ENCODE results near the gene GOLM1.
"Not testable (repeated sequence)": the region's sequence is repeated elsewhere in the genome, so short reads cannot be mapped to it uniquely, and the experiment has no call there.

GOLM1 gene

GRCh38 chr9:86082870-86083269 lies 16.5 kb downstream of the GOLM1 start:
- peak; percentile 69 for DNase-seq (ENCODE audit: low spot score)

DNA sequence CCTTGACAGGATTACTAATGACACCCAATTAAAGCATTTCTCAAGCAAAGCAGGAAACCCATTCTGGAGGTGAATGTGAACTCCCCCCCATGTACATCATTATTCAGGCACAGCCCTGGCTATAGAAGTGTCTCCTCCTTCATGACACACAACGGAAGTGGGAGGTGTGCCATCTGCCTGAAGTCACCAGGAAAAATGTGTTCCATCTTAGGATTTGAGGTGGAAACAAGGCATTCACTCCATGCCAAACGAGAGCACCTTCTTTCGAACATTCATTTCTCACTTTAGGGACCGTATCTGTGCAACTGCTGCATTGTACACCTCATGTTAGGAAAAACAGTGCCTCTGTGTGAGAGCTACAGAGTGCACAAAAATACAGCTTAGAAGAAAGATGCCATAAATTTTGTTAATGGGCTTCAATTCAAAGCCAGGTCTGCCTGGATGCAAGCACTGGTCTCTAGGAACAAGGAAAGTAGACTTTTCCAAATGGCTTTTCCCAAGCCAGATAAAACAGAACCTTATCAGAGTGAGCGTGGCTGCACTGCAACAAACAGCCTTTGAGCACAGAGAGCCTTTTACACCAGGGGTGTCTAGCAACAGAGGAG lies 19.4 kb downstream of the GOLM1 start:
- DNase-seq (ENCODE audit: low spot score): no peak

DNA sequence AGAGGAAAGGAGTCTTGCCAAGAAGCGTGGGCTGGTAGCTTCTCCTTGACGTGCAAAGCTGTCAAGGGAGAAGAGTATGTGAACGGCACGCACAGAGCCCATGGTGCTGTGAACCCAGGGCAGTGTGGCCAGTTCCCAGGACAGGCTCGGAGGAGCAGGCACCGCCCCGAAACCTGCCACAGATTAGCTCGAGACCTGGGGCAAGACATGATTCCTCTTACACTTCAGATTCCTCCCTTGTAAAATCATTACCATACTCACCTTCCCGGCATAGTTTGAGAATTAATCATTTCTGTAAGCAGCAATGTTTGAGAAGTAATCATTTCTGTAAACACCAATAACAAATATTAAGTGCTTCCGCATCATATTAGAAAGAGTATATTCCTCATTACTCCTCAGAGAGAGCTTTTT lies 19.9 kb downstream of the GOLM1 start:
- DNase-seq (ENCODE audit: low spot score): no peak

- DNase-seq (ENCODE audit: low spot score): no peak
These were observed 20.6 kb downstream of the GOLM1 start for GRCh38 chr9:86078731-86079130.

DNA sequence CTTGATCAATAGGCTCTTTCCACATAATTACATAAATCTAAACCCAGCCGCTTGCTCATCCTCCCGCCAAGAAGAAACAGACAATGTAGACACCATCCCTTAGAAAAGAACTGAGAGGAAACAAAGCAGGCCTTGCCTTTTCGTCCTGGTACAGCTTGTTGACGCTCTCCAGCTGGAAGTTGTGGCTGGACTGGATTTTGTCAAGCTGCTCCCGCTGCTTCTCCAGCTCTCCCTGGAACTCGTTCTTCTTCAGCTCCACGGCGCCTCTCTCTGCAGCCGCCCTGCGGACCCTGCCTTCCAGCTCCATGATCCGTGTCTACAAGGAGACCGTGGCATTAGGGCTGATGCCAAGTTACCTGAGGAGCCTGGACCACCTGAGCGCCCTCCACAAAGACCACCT lies 22.1 kb downstream of the GOLM1 start:
- DNase-seq (ENCODE audit: low spot score): peak; percentile 56

- DNase-seq (ENCODE audit: low spot score): no peak
These were observed 23.9 kb downstream of the GOLM1 start for GRCh38 chr9:86075132-86076109.

GRCh38 chr9:86073839-86074238 lies 25.5 kb downstream of the GOLM1 start:
- no peak for DNase-seq (ENCODE audit: low spot score)

GRCh38 chr9:86072394-86072877 lies 26.9 kb downstream of the GOLM1 start:
- no peak for DNase-seq (ENCODE audit: low spot score)

DNA sequence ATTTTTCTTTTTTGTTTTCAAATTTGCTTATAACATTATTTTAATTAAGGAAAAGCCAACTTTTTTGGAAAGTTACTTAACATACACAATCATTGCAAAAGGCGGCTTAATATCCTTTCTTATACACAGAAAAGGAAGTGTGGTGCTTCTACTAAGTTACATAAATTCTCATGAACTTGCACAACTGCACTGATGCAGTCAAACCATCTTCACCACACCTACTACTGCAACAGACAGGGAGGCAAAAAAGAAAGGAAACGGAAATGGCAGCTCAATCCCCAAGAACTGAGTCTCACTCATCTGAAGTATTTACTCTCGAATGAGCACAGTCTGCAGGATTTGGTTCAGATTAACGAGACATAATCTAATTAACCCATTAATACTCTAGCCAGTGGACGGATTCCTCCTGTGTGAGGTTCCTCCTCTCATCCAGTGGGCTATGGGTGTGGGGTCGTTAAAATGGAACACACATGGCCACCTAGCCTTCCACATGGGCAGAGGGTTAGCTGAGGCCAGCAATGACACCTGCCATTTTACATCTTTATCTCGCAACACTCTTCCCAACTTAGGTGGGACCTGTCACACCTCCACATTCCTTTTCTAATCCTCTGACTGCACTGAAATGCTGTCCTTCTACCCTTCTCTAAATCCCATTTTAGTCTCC lies 30.0 kb downstream of the GOLM1 start:
- DNase-seq (ENCODE audit: low spot score): no peak

DNA sequence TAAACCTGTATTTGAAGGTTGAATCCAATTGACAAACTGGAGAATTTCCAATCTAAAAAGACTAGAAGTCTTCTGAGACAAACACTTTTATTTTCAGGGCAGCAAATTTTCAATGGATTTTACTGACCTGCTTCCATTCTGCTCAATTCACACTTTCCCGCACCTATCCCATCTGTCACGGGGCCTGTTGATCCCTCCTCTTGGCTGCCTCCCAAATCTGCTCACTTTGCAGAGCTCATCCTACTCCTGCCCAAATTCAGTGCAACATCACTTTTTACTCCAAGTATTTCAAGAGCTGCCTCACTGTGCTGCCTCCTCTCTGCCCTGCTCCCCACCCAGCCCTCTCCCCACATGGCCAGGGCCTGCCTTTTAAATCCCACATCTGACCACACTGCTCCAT lies 35.1 kb downstream of the GOLM1 start:
- no peak for DNase-seq (ENCODE audit: low spot score)

GRCh38 chr9:86062845-86063693 lies 36.3 kb downstream of the GOLM1 start:
- no peak for DNase-seq (ENCODE audit: low spot score)

DNA sequence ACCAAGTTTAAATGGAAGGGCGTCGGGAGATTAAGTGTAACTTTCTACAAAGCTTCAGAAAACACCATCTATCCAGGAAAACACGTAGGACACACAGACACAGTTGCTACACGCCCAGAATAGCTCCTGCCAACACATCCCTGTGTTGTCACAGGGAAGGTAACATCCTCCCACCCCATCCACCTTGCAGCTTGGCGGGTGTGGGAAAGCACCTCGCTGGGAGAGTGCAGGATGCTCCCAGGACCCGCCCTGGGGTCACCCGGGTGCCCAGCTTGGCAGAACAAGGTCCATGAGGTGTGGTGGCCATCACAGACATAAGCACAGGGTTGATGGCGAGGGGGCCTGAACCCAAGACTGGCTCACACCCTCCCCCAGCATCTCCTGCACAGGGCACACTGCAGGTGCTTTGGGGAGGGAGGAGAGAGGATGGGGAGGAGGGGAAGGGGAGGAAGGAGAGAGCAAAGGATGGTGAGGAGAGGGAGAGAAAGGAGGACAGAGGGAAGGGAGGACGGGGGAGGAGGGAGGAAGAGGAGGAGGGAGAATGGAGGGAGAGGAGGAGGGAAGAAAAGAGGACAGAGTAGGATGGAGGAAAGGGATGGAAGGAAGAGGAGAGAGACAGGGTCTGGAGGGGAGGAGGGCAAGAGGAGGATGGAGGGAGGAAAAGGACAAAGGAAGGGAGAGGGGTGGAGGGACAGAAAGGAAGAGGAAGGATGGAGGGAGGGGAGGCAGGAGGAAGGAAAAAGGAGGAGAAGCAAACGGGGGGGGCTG lies 37.2 kb downstream of the GOLM1 start:
- no peak for DNase-seq (ENCODE audit: low spot score)

- DNase-seq (ENCODE audit: low spot score): no peak
These were observed 41.9 kb downstream of the GOLM1 start for GRCh38 chr9:86057491-86057890.

DNA sequence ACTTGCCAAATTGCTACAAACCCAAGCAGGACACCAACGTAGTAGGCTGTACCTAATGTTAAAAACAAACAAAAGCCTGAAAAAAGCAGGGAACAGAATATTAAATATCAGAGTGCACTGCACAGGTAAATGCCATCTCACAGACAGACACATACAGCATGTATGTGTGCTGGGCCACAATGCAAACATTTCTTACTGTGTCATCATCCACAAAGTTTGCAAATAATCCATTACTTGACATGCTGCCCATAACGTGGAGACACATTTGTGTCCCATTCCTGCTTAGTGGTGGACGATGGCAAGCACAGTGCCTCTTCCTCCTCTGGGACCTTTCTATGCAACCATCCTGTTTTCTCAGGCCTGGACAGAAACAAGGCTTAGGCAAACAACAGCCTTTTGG lies 44.7 kb downstream of the GOLM1 start:
- DNase-seq (ENCODE audit: low spot score): no peak

DNA sequence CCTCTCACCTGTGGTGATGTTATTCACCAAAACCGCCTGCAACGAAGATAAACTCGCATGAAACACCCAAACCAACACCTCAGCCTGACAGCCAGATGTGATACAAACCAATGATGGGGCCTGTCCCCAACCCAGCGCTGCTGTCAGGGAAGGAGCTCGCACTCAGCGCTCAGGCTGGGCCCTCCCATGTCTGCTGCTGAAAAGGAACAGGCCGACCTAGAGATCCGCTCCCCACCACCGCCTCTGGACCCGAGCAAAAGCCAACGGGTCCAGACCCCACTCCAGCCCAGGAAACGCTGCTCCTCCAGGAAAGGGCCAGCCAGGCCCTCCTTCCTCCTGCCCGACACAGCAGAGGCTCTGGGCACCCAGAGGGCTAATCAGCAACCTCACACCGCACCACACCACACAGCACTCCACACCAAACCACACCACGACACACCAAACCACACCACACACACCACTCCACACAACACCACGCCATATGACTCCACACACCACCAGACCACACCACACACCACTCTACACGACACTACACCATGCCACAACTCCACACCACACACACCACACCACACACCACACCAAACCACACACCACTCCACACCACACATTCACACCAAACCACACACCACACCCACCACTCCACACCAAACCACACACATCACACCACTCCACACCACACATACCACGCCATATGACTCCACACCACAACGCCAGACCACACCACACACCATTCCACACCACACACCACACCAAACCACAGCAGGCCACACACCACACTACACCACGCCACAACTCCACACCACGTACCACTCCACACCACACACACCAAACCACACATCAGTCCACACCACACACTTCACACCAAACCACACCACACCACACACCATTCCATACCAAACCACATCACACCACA lies 46.5 kb downstream of the GOLM1 start:
- no peak for DNase-seq (ENCODE audit: low spot score)

GRCh38 chr9:86048018-86048742 lies 51.2 kb downstream of the GOLM1 start:
- not testable (repeated sequence) for DNase-seq (ENCODE audit: low spot score)

- no peak for DNase-seq (ENCODE audit: low spot score)
These were observed 52.0 kb downstream of the GOLM1 start for GRCh38 chr9:86047361-86047760.

DNA sequence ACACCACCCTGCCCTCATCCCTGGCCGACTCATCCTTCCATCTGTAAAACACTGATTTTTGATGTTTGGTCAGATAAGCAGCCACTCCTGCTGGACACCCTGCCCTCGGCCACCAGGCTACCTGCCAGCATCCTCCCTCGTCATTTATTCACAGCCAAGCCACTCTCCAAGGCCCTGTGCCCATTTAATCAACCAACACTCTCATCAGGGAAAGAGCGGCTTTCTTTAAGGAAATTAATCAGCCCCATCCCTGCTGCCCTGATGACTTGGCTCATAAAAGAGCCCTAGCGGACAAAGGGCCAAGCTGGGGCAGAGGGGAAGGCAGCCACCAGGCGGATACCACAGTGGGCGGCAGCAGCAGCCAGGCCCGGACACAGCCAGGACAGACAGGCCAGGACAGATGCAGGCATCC lies 52.4 kb downstream of the GOLM1 start:
- DNase-seq (ENCODE audit: low spot score): no peak

GRCh38 chr9:86046071-86046636 lies 53.2 kb downstream of the GOLM1 start:
- no peak for DNase-seq (ENCODE audit: low spot score)
